ENCODE measurements around the gene PARP15.
"Not testable (repeated sequence)": the region's sequence is repeated elsewhere in the genome, so short reads cannot be mapped to it uniquely, and the experiment has no call there.

The PARP15 gene

DNA sequence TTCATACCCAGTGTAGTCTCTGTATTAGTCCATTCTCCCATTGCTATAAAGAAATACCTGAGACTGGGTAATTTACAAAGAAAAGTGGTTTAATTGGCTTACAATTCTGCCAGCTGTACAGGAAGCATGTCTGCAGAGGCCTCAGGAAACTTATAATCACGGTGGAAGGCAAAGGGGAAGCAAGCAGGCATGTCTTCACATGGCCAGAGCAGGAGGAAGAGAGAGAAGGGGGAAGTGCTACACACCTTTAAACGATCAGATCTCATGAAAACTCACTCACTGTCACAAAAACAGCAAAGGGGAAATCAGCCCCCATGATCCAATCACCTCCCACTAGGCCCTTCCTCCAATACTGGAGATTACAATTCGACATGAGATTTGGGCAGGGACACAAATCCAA lies 96.9 kb downstream of the PARP15 start:
- no peak for DNase-seq

DNA sequence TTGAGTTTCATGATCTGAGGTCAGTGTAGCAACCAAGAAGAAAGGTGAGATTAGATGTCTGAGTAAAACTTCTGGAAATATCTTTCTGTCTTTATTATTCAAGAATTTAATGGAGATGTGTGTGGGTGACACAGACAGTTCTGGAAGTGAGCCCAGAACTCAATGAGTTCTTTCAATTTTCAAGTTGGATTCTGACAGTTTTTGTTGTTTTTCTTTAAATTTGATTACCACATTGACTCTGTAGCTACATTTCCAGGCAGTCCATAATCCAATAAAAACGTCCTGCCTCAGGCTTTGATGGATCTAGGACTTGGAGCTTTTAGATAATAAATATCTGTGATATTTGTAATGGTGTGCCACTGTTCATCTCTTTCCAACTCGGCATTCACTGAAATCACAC lies 99.3 kb downstream of the PARP15 start:
- no peak for DNase-seq

DNA sequence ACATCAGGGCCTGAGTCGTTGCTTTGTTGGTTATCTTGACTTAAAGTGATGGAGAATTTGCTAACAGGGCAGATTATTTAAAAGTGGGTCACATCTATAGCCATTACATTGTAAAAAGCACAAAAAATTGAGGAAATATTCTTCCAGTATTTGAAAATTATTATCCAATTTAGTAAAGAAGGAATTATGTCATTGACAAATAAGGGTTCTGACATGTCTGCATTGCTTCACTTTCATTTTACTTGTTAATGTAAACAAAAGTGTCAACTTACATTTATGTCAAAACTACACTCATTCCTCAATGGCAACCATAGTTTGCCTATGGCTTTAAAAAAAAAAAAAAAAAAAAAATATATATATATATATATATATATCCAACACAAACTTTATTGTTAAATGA lies 99.8 kb downstream of the PARP15 start:
- no peak for DNase-seq

DNA sequence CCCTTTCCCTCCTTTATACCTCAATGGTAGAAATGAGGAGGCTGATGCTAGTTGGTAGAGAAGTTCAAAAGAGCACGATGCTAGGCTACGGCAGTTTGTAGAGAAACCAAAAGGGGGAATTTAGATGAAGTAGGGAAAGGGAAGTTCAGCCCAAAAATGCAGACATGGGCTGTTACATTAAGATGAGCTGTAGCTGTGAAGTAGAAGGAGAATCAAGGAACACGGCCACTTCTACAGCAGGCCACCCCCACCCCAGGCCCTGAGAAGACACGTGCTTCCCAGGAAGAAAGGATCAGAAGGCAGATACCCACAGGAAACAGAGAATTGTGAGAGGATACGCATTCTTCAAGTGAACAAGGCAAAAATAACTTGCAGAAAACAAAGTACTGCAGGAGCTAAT lies 101.1 kb downstream of the PARP15 start:
- no peak for DNase-seq

DNA sequence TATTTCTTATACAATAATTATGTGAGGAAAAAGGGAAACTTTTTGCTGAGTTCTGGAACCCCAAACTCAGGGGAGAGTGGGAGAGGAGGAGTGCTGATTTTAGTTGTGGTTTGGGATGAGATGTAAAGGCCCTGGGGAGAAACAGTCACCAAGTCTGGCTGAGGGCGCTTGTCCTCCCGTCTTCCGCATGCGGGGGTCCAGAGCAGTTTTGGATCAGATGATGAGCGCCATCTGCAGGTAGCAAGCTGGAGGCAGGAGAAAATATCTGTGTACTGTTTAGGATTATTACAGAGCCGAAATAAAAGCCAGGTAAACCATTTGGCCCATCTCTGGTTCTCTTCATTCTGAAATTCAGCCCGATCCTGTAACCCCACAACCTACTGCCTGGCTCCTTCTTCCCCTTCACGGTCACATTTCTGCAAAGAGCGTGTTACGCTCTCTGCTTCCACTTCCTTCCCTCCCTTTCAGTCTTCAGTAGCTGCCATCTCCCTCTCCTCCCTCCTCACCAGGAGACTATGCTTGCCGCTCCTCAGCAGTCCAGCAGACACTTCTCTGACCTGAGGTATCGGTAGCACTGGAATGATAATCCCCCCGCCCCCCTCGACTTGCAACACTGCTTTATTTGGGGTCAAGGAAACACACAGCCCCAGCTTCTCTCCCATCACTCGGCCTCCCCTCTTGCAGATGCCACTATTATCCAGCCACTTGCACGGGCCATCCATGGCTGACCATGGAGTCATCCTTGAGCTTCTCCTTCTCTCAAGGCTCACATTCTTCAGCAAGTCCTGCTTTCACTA lies 101.8 kb downstream of the PARP15 start:
- peak; percentile 82 for DNase-seq

DNA sequence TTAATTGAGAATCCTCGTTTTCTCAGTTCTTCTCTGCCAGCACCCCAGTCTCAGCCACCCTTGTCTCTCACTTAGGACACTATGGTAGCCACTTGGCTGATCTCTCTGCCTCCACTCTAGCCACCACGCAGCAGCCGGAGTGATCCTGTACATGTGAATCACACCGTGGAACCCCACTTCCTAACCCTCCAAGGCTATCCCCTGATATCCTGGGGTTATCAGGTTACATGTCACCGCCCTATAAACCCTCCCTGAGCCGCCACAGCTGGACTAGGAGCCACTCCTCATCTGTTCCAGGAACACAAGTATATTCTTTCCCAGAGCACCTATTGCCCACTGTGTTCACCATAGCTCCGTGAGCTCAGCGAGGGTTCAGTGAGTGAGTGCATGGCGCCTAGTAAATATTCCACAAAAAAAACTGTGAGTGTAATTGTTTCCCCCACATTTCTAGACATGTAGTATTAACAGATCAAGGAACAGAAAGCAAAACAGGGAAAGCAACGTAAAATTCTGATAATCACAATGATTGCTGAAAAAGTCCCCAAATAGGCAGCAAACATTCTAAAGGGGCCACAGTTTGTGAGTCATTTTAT lies 102.5 kb downstream of the PARP15 start:
- no peak for DNase-seq

DNA sequence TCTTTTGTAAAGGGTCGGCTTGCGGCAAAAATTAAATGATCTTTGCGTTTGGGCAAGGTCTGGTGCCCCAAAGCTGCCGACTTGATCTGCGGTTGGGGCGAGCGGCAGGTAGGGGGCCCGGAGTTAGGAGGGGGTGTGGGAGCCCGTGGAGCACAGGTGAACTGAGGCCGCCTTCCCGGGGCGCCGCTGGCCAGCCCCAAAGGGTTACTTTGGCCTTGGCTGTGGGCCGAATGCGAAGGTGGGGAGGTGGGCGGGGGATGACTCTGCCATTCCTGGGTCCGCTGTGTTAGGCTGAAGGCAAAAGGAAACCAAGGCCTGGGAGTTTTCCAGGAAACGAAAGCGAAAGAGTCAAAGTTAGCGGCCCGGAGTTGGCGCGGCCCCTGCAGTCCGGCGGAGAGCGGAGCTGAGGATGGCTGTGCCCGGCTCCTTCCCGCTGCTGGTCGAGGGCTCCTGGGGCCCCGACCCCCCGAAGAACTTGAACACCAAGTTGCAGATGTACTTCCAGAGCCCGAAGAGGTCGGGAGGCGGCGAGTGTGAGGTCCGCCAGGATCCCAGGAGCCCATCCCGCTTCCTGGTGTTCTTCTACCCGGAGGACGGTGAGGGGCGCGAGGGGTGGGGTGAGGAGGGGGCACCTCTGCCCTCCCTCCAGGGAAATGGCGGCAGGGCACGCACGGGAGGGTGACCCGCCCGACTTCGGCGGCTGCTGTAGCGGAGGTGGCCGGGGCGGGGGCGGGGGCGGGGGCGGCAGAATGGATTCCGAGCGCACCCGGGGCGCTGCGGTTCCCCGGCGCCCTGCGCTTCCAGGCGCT lies 103.2 kb downstream of the PARP15 start, which contains the start of gene PARP14:
TSS of gene PARP14 (plus strand) at position 365 of the 809 bp plus-strand sequence. CDS start at position 410, 45 bp downstream.
- peak; percentile 81 for DNase-seq

DNA sequence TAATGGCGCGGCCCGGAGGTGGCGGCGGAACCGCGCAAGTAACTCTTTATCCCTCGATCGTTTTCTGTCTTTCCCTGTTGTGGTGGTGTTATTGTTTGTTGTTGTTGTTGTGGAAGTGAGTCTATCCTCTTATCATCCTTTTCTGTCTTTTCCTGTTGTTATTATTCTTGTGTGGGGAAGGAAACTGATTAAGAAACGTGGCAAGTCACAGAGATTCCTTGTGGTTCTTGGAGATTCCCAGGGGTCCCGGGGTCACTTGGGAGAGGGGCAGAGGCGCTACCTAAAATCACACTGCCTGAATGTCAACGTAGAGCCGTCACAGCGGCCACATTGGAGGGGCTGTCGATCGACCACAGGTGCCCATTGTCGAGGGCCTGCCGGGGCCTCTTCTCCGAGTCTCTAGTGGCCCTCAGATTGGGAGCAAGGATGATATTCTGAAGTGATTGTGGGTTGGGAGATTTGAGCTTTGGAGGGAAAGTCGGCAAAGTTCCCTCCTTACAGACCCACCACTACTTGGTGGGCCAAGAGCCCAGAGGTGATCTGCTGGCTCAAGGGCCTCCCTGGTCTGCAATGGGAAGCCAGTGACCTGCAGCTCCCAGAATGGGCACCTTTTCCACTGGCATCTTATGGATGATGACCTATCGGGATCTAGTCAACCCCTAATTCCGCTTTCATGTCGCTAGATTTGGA lies 104.0 kb downstream of the PARP15 start:
- no peak for DNase-seq

DNA sequence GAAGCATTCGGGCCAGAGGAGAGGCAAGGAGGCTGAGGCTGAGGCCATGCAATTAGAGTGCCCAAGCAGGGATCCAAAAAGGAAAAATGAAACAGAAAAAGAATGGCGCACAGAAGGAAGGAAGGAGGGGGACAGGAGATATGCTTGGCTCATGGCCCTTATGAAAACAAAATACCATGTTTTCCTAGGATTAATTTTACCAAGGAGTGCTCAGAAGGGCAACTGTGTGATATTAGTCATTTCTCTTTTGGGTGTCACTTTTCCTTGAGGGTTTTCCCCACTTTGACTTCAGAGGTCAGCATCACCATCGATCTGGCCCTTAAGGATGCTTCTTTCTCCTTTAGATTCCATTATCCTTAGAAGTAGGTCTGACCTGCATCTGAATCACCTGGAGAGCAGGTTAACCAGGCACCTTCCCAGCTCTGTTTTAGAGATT lies 104.5 kb downstream of the PARP15 start:
- DNase-seq: no peak

DNA sequence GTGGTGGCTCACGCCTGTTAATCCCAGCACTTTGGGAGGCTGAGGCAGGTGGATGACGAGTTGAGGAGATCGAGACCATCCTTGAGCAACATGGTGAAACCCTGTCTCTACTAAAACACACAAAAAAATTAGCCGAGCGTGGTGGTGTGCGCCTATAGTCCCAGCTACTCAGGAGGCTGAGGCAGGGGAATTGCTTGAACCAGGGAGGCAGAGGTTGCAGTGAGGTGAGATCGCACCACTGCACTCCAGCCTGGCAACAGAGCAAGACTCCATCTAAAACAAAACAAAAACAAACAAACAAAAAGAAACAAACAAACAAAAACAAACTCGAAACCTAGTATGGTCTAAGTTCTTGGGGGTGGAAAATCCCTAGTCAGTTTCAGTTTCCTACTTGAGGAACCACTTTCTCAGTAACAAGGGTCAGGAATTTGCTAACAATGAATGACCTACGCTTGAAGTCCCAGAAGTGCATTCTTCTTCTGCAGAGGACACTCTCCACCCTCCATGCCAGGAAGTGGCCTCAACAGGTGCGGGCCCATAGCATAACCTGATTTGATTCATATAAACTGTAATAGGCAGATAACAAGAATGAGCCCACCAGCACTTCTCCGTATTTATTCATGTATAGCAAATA lies 105.4 kb downstream of the PARP15 start:
- not testable (repeated sequence) for DNase-seq

DNA sequence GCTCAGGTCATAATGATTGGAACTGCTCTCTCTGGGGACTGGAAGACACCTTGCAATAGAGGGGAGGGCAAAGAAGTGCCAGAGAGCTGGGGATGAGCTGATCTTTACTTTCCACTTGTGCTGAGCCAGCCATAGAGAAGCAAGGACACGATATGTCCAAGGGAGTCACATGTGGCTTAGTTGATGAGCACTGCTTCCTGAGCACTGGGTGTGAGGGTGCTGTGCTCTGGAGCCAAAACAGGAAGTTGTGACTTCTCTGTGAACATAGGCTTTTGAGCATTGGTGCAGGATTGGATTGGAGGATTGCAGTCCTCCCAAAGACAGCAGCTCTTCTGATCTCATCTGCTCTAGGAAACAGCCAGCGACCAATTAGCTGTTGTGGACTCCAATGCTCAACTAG lies 109.8 kb downstream of the PARP15 start:
- DNase-seq: no peak
